ENCODE measurements around the gene DNLZ.

DNLZ gene

GRCh38 chr9:136395345-136396218 is 32.0 kb upstream of the DNLZ start:
- DNase-seq = no peak

- no peak for DNase-seq
Observed at GRCh38 chr9:136395020-136395340, 31.4 kb upstream of the DNLZ start.

GRCh38 chr9:136394312-136395019 is 30.9 kb upstream of the DNLZ start:
- no peak for DNase-seq

GRCh38 chr9:136393531-136393930 is 30.0 kb upstream of the DNLZ start:
- DNase-seq = no peak

GRCh38 chr9:136392538-136393449 is 29.2 kb upstream of the DNLZ start:
- DNase-seq = no peak

- DNase-seq = no peak
Observed at GRCh38 chr9:136391737-136392537, 28.4 kb upstream of the DNLZ start.

GRCh38 chr9:136389396-136389795 is 25.9 kb upstream of the DNLZ start:
- DNase-seq = no peak

GRCh38 chr9:136387217-136387616 is 23.7 kb upstream of the DNLZ start:
- DNase-seq = no peak

GRCh38 chr9:136386018-136386417 is 22.5 kb upstream of the DNLZ start:
- DNase-seq = no peak

GRCh38 chr9:136385015-136385414 is 21.5 kb upstream of the DNLZ start:
- DNase-seq = no peak

- DNase-seq = no peak
Observed at GRCh38 chr9:136383436-136383835, 19.9 kb upstream of the DNLZ start.

GRCh38 chr9:136381966-136382513 is 18.5 kb upstream of the DNLZ start:
- DNase-seq = no peak

- no peak for DNase-seq
Observed at GRCh38 chr9:136381311-136381710, 17.8 kb upstream of the DNLZ start.

- no peak for DNase-seq
Observed at GRCh38 chr9:136380381-136380780, 16.8 kb upstream of the DNLZ start.

- no peak for DNase-seq
Observed at GRCh38 chr9:136379891-136380290, 16.3 kb upstream of the DNLZ start.

- no peak for DNase-seq
Observed at GRCh38 chr9:136379401-136379800, 15.9 kb upstream of the DNLZ start.

- DNase-seq = no peak
Observed at GRCh38 chr9:136379003-136379287, 15.4 kb upstream of the DNLZ start.

GRCh38 chr9:136378170-136379002 is 14.8 kb upstream of the DNLZ start:
- no peak for DNase-seq

- DNase-seq = no peak
Observed at GRCh38 chr9:136377341-136378169, 14.0 kb upstream of the DNLZ start.

GRCh38 chr9:136376457-136376856 is 12.9 kb upstream of the DNLZ start:
- DNase-seq = no peak

GRCh38 chr9:136375096-136375495 is 11.6 kb upstream of the DNLZ start:
- DNase-seq = no peak

Data from left hindlimb (tissue), 1 donor.